Measurements from ENCODE around the gene TENT5C. TPM values are rescaled to one million over a fixed set of nuclear protein-coding genes. Genes with fewer than 3 reads are reported as not detected.

Gene TENT5C
- total RNA-seq, 3 donors from 2014 or later, result 16.5 to 37.4 (median 32.1) TPM

- H3K36me3 ChIP-seq (ENCODE audit: low read depth), result no peaks in the 10 kb centered on the region
- no peak for TF ChIP-seq CTCF (IDR thresholded peaks at IDR 0.05)
- peak; percentile 49 for ATAC-seq
- H3K4me3 ChIP-seq, result no peak overlapping the region
- intact Hi-C loops (cut with DNase I, micrococcal nuclease), result loop anchor here in 1 of 2 donors (10.0 kb wide), 1 partner anchor 61 kb away; no protein-coding TSS in a partner anchor
- H3K9me3 ChIP-seq, result no peaks in the 10 kb centered on the region
- DNase-seq, result no peak
- H3K4me1 ChIP-seq (ENCODE audit: low read depth), result peaks cover 53% of the 10 kb centered on the region
Observed at GRCh38 chr1:117613969-117614729, 8.3 kb downstream of the TENT5C start.

DNA sequence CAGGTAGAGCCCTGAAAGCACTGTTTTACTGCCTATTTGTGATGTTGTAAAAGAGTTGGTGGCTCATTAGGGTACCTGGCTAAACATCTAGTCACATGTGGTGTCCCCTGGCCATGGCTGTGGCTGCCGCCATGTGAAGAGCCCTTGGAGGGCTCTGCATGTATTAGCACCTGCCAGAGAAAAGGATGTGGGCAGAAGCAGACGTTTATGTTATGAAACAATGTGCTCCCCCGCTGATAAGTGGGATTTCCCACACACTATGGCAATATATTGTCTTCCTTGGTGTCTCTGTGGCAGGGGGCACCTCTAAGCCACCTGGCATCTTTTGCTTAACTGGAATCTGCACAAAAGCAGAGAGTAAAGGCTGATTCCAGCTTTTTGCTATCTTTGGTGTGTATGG lies 9.6 kb downstream of the TENT5C start:
- H3K4me1 ChIP-seq (ENCODE audit: low read depth), result peaks cover 41% of the 10 kb centered on the region
- DNase-seq (no peak), ATAC-seq (peak; percentile 2)
- intact Hi-C loops (cut with DNase I, micrococcal nuclease), result loop anchor here in 1 of 2 donors (10.0 kb wide), 1 partner anchor 59 kb away; no protein-coding TSS in a partner anchor
- no peak overlapping the region for H3K4me3 ChIP-seq
- H3K36me3 ChIP-seq (ENCODE audit: low read depth), result no peaks in the 10 kb centered on the region
- H3K9me3 ChIP-seq, result no peaks in the 10 kb centered on the region
- no peak for TF ChIP-seq CTCF (IDR thresholded peaks at IDR 0.05)

DNA sequence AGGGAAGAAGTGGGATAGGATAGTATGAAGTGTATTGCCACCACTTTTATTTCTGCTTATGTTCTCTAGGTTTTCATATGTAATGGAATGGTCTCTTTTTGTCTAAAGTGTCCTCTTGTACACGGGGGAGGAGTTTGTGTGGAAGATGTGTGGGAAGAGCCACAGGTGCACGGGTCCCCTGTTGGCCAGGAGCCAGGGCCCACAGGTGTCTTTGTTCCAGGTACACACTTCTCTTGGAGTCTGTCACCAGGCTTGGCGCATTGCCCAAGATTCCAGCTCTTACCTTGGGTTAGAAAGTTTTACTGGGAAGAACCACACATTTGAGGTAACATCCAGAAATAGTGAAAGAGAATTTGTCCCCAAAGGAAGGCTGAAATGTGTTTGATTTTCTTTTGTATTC lies 10.5 kb downstream of the TENT5C start:
- no peak overlapping the region for H3K4me3 ChIP-seq
- peak; percentile 62 to 69 (median 64) for DNase-seq
- no peaks in the 10 kb centered on the region for H3K36me3 ChIP-seq (ENCODE audit: low read depth)
- peaks cover 32% of the 10 kb centered on the region for H3K4me1 ChIP-seq (ENCODE audit: low read depth)
- intact Hi-C loops (cut with DNase I, micrococcal nuclease), result loop anchor here in 1 of 2 donors (10.0 kb wide), 1 partner anchor 58 kb away; no protein-coding TSS in a partner anchor
- no peak for TF ChIP-seq CTCF (IDR thresholded peaks at IDR 0.05)
- no peak for ATAC-seq
- no peaks in the 10 kb centered on the region for H3K9me3 ChIP-seq

GRCh38 chr1:117616967-117617366 lies 11.1 kb downstream of the TENT5C start:
- intact Hi-C loops (cut with DNase I, micrococcal nuclease), result loop anchor here in 1 of 2 donors (10.0 kb wide), 1 partner anchor 58 kb away; no protein-coding TSS in a partner anchor
- ATAC-seq, result no peak
- Histone ChIP-seq H3K36me3 (ENCODE audit: low read depth) (no peaks in the 10 kb centered on the region), H3K4me3 (no peak overlapping the region), H3K4me1 (ENCODE audit: low read depth) (peaks cover 26% of the 10 kb centered on the region), H3K9me3 (no peaks in the 10 kb centered on the region)
- TF ChIP-seq CTCF (IDR thresholded peaks at IDR 0.05), result no peak
- DNase-seq, result no peak

DNA sequence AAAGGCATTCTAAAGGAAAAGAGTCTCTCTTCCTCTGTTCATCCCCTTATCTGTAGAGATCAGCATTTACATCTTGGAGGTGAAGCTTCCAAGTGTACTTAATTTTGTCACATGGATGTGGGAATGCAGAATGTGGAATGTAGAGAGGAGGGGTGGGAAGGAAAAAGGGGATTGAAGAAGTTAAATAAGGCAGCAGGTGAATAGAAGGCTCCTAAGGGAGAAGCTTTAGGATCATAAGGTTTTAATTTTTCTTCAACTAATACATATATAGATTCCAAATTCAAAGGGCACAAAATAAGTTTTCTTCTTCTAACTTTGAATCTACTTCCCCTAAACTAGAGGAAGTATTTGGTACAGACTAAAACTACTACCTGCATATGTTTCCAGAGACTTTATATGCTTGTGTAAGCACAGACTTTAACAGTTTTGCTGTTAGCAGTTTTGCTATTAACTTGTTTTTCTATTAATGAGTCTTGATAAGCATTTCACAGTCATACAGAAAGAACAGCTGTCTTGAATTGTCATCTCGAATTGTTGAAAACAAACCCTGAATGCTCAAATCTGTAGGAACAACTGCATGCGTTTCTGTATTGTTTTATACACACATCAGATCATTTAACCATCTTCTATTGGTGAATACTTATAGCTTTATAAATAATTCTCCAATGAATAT lies 12.7 kb downstream of the TENT5C start:
- ATAC-seq, result no peak
- DNase-seq, result no peak
- no peak for TF ChIP-seq CTCF (IDR thresholded peaks at IDR 0.05)
- Histone ChIP-seq H3K9me3 (no peaks in the 10 kb centered on the region), H3K4me3 (no peak overlapping the region), H3K36me3 (ENCODE audit: low read depth) (no peaks in the 10 kb centered on the region), H3K4me1 (ENCODE audit: low read depth) (peaks cover 11% of the 10 kb centered on the region)
- intact Hi-C loops (cut with DNase I, micrococcal nuclease), result loop anchor here in 1 of 2 donors (10.0 kb wide), 1 partner anchor 56 kb away; no protein-coding TSS in a partner anchor

Data from mucosa of descending colon (tissue), 3 donors.